ENCODE data around the gene BANF2. TPM values are rescaled to one million over a fixed set of nuclear protein-coding genes. Genes with fewer than 3 reads are reported as not detected.

BANF2 gene
- total and polyA plus RNA-seq, 2 of the 13 experiments (the other 11 are each of a cell fraction or from before 2014, with no cell fraction given), result 0.35 TPM; not detected in 1

- Histone ChIP-seq H3K27me3 (ENCODE audit: control insufficient read depth in 1 of 2, insufficient read depth in 2 of 2, low read length in 2 of 2) (0 out of 5 replicates have a peak, but pooled peaks cover 0 to 2% of the 10 kb centered on the region in 2 experiments), H3K9ac (ENCODE audit: insufficient read depth, low read depth, low read length) (no peak overlapping the region), H2AFZ (ENCODE audit: low read length) (no peak overlapping the region), H3K27ac (ENCODE audit: extremely low read length, insufficient read depth, low read length) (no peak overlapping the region), H3K4me1 (ENCODE audit: insufficient read depth, low read length) (peaks cover 39% of the 10 kb centered on the region), H3K9me3 (ENCODE audit: low read length) (no peaks in the 10 kb centered on the region), H4K20me1 (ENCODE audit: insufficient read depth, low read length) (no peaks in the 10 kb centered on the region), H3K4me3 (replicated peaks in 1 of 3; ENCODE audit: insufficient read depth in 1 of 3, low read depth in 2 of 3, low read length in 3 of 3) (no peak overlapping the region), H3K4me2 (ENCODE audit: low read depth, low read length) (no peak overlapping the region), H3K36me3 (replicated peaks in 1 of 2; ENCODE audit: control insufficient read depth in 1 of 2, insufficient read depth in 2 of 2, low read length in 2 of 2) (no peaks in the 10 kb centered on the region), H3K79me2 (ENCODE audit: insufficient read depth, low read length) (no peaks in the 10 kb centered on the region)
- DNase-seq (ENCODE audit: low spot score) (no peak), FAIRE-seq (no peak), ATAC-seq (no peak)
- BruUV-seq (replicated peaks), result no TSS peak
- TF ChIP-seq ZKSCAN1 (IDR thresholded peaks at IDR 0.05; ENCODE audit: low read length) (no peak), ZNF549 (CRISPR knock-in tag; IDR thresholded peaks at IDR 0.05) (no peak), TOE1 (CRISPR knock-in tag; IDR thresholded peaks at IDR 0.05) (no peak), DMTF1 (CRISPR knock-in tag; IDR thresholded peaks at IDR 0.05) (no peak), ZKSCAN5 (CRISPR knock-in tag; IDR thresholded peaks at IDR 0.05) (no peak), ZSCAN30 (CRISPR knock-in tag; IDR thresholded peaks at IDR 0.05) (0 out of 2 replicates have a peak, but pooled peaks have one; percentile 57), NFE2L2 (IDR thresholded peaks at IDR 0.05; ENCODE audit: low read length) (no peak)
- in situ Hi-C loops (cut with HindIII; ENCODE audit: extremely low pct_ligation_motif_present, low pct_unique_long_range_greater_than_20kb) (no loop called here), intact Hi-C loops (cut with micrococcal nuclease; ENCODE audit: unreplicated experiment) (no loop called here)
- ChIA-PET CTCF (ENCODE audit: low intra/inter-chr PET ratio, low total read pairs) (no interaction called here), POLR2A (no interaction called here)
- 44% methylated on average over 3 of the region's 3 CpGs for WGBS (ENCODE audit: low lambda C conversion rate)
Measured at GRCh38 chr20:17766226-17766625, 66.5 kb downstream of the BANF2 start.

- H3K9ac ChIP-seq (ENCODE audit: insufficient read depth, low read depth, low read length), result no peak overlapping the region
- no peak overlapping the region for H3K4me3 ChIP-seq (replicated peaks in 1 of 3; ENCODE audit: insufficient read depth in 1 of 3, low read depth in 2 of 3, low read length in 3 of 3)
- ChIA-PET CTCF (ENCODE audit: low intra/inter-chr PET ratio, low total read pairs) (no interaction called here), POLR2A (interaction anchor here (0.7 kb wide), 1 partner anchor 85 kb away, joined by 3 read pairs; the partner anchor contains the start of gene RRBP1)
- intact Hi-C loops (cut with micrococcal nuclease; ENCODE audit: unreplicated experiment), result no loop called here
- H3K4me1 ChIP-seq (ENCODE audit: insufficient read depth, low read length), result peaks cover 48% of the 10 kb centered on the region
- 79% methylated on average over 2 of the region's 2 CpGs for WGBS (ENCODE audit: low lambda C conversion rate)
- H3K4me2 ChIP-seq (ENCODE audit: low read depth, low read length), result no peak overlapping the region
- no peak overlapping the region for H2AFZ ChIP-seq (ENCODE audit: low read length)
- no peaks in the 10 kb centered on the region for H3K9me3 ChIP-seq (ENCODE audit: low read length)
- DNase-seq (ENCODE audit: low spot score) (no peak), ATAC-seq (no peak), FAIRE-seq (no peak)
- no peaks in the 10 kb centered on the region for H3K36me3 ChIP-seq (replicated peaks in 1 of 2; ENCODE audit: control insufficient read depth in 1 of 2, insufficient read depth in 2 of 2, low read length in 2 of 2)
- no peaks in the 10 kb centered on the region for H4K20me1 ChIP-seq (ENCODE audit: insufficient read depth, low read length)
- BruUV-seq (replicated peaks), result no TSS peak
- H3K27ac ChIP-seq (ENCODE audit: extremely low read length, insufficient read depth, low read length), result no peak overlapping the region
- H3K79me2 ChIP-seq (ENCODE audit: insufficient read depth, low read length), result no peaks in the 10 kb centered on the region
- TF ChIP-seq FOXM1 (CRISPR knock-in tag; IDR thresholded peaks at IDR 0.05), result no peak
- no peak for TF ChIP-seq TFE3 (CRISPR knock-in tag; IDR thresholded peaks at IDR 0.05)
- TF ChIP-seq ZNF282 (IDR thresholded peaks at IDR 0.05; ENCODE audit: partially characterized antibody), result no peak
- TF ChIP-seq E2F5 (CRISPR knock-in tag; conservative IDR thresholded peaks at IDR 0.05), result no peak
- no peak for TF ChIP-seq ZNF709 (CRISPR knock-in tag; IDR thresholded peaks at IDR 0.05)
- TF ChIP-seq RARA (CRISPR knock-in tag; IDR thresholded peaks at IDR 0.05), result no peak
- in situ Hi-C loops (cut with HindIII; ENCODE audit: extremely low pct_ligation_motif_present, low pct_unique_long_range_greater_than_20kb), result no loop called here
- no peaks in the 10 kb centered on the region for H3K27me3 ChIP-seq (ENCODE audit: control insufficient read depth in 1 of 2, insufficient read depth in 2 of 2, low read length in 2 of 2)
Measured at GRCh38 chr20:17767624-17768023, 67.9 kb downstream of the BANF2 start.

All from HepG2 (cell line).